HFFc6 (cell line): ENCODE measurements around the gene AIFM2. TPM values are rescaled to one million over a fixed set of nuclear protein-coding genes. Genes with fewer than 3 reads are reported as not detected.

Experiments used
- DNase-seq: peaks from one replicate; pipeline ENCODE4 v3.0.0-alpha.2; 2018
- H3K27ac Mint-ChIP-seq: 2 replicates; pipeline ENCODE4 v1.8.0; 2020; ENCODE audit warnings: mild to moderate bottlenecking, mixed read lengths
- H3K27me3 Mint-ChIP-seq: 2 replicates; pipeline ENCODE4 v1.8.0; 2021; ENCODE audit warnings: mild to moderate bottlenecking, moderate library complexity, mixed read lengths; ENCODE audit not compliant: insufficient read depth
- H3K36me3 Mint-ChIP-seq: 2 replicates; pipeline ENCODE4 v1.8.0; 2021; ENCODE audit warnings: low read depth, mixed read lengths
- H3K4me1 Mint-ChIP-seq: 2 replicates; pipeline ENCODE4 v1.8.0; 2020; ENCODE audit warnings: low read depth, mixed read lengths
- H3K4me3 Mint-ChIP-seq: 2 replicates; pipeline ENCODE4 v1.8.0; 2020; ENCODE audit warnings: mild to moderate bottlenecking, moderate library complexity, mixed read lengths
- H3K9me3 Mint-ChIP-seq: 2 replicates; pipeline ENCODE4 v1.8.0; 2020; ENCODE audit warnings: mild to moderate bottlenecking, mixed read lengths
- total RNA-seq, 6 experiments: library from RNA; stranded (reverse); fragmentation: NEBNext Ultra II Directional; extraction: Animal tissue kit (Norgen Biotek cat#: 25700); gene quantifications; 2 replicates in 1 of 6; 3 replicates in 5 of 6; pipeline ENCODE4 v1.2.3, GENCODE V29; 2021
- TF ChIP-seq, protein P1 (sequence below): fragments of 200-600 bp; sonication (generic); IDR thresholded peaks from 2 replicates; pipeline ENCODE4 v1.5.0; 2021; ENCODE audit warnings: antibody characterized with exemption, mild to moderate bottlenecking

AIFM2 gene
- total RNA-seq, 6 experiments from 2014 or later: 5.1 to 12.3 (median 10.4) TPM

DNA sequence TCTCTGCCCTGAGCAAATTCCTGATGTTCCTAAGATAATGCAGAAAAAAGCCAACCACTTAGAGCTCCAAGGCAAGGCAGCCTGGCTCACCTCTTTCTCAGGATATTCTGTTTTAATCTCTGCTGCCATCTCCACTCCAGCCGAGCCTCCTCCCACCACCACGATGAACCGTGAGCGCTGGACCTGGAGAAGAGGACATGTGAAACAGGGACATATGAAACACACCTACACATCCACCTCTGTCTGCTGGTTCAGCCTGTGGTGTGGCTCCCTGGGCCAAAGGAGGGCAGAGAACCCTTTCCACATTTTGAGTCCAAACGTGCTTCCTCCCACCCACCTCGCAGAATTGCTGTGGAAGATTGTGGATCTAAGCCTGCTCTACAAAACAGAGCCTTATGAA is 12.2 kb downstream of the AIFM2 start:
- no peaks in the 10 kb centered on the region for H3K4me1 Mint-ChIP-seq
- no peak overlapping the region for H3K27ac Mint-ChIP-seq
- TF ChIP-seq, protein P1, sequence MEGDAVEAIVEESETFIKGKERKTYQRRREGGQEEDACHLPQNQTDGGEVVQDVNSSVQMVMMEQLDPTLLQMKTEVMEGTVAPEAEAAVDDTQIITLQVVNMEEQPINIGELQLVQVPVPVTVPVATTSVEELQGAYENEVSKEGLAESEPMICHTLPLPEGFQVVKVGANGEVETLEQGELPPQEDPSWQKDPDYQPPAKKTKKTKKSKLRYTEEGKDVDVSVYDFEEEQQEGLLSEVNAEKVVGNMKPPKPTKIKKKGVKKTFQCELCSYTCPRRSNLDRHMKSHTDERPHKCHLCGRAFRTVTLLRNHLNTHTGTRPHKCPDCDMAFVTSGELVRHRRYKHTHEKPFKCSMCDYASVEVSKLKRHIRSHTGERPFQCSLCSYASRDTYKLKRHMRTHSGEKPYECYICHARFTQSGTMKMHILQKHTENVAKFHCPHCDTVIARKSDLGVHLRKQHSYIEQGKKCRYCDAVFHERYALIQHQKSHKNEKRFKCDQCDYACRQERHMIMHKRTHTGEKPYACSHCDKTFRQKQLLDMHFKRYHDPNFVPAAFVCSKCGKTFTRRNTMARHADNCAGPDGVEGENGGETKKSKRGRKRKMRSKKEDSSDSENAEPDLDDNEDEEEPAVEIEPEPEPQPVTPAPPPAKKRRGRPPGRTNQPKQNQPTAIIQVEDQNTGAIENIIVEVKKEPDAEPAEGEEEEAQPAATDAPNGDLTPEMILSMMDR: no peak
- H3K27me3 Mint-ChIP-seq: no peaks in the 10 kb centered on the region; the same call in 1 of the 2 replicates
- no peak for DNase-seq
- peaks cover 6% of the 10 kb centered on the region; the same call in 1 of the 2 replicates for H3K36me3 Mint-ChIP-seq
- no peak overlapping the region for H3K4me3 Mint-ChIP-seq
- no peaks in the 10 kb centered on the region for H3K9me3 Mint-ChIP-seq

DNA sequence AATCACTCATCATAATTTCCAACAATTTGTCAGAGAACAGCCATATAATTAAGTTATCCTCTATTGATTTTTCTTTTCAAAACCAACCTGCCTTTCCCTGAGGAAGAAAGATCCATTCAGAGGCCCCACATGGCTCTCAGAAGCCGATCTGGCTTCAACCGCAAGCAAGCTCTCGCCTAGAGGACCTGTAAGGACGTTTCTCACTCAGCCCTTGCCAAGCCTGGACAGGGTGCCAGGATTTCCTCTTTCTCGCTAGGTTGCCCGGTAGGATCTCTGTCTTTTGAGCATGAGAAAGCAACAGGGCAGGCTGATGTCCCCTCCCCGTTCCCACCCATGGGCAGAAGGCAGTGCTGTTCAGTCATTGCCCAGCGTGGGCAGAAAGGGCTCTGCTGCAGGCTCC is 13.0 kb downstream of the AIFM2 start:
- H3K27me3 Mint-ChIP-seq: no peaks in the 10 kb centered on the region; the same call in 1 of the 2 replicates
- H3K4me3 Mint-ChIP-seq: no peak overlapping the region
- H3K27ac Mint-ChIP-seq: no peak overlapping the region
- TF ChIP-seq, protein P1: no peak
- H3K9me3 Mint-ChIP-seq: no peaks in the 10 kb centered on the region
- peaks cover 6% of the 10 kb centered on the region; the same call in 1 of the 2 replicates for H3K36me3 Mint-ChIP-seq
- H3K4me1 Mint-ChIP-seq: no peaks in the 10 kb centered on the region
- DNase-seq: no peak

DNA sequence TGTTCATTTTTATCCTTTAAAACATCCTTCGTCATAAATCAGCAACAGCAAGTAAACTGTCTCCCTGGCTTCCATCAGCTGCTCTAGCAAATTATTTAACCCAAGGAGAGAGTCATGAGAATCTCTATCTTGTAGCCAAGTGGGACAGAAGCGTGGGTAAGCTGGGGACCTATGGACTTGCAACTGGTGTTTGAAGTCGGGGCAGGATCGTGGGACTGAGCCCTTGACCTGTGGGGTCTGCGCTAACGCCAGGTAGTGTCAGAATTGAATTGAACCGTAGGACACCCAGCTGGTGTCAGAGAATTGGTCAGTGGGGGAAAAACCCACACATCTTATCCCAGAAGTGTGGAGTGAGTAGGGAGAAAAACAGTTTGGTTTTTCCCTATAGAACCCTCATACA is 13.4 kb downstream of the AIFM2 start:
- Mint-ChIP-seq H3K4me3 (no peak overlapping the region), H3K27ac (no peak overlapping the region), H3K36me3 (peaks cover 6% of the 10 kb centered on the region; the same call in 1 of the 2 replicates), H3K27me3 (no peaks in the 10 kb centered on the region; the same call in 1 of the 2 replicates), H3K4me1 (no peaks in the 10 kb centered on the region), H3K9me3 (no peaks in the 10 kb centered on the region)
- TF ChIP-seq, protein P1: no peak
- DNase-seq: no peak

DNA sequence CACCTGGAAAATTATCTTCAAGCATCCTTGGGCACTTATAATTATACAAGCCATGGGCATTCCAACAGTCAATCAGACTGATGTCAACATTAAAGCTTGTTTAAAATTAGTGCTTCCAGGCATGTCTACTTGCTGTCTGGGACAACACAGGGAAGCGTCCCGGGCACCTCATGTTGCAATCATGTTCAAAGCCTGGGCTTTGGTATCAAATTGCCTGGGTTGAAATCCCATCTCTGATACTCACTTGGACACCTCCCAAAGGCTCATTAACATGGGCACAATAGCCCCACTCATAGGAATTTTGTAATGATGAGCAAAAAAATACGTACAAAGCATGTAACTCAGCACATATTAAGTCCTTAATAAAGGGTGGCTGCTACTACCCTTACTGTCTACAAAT is 14.4 kb downstream of the AIFM2 start:
- Mint-ChIP-seq H3K4me3 (no peak overlapping the region), H3K9me3 (no peaks in the 10 kb centered on the region), H3K36me3 (peaks cover 12% of the 10 kb centered on the region; the same call in 1 of the 2 replicates), H3K27me3 (no peaks in the 10 kb centered on the region; the same call in 1 of the 2 replicates), H3K27ac (no peak overlapping the region), H3K4me1 (no peaks in the 10 kb centered on the region)
- TF ChIP-seq, protein P1: no peak
- DNase-seq: no peak

DNA sequence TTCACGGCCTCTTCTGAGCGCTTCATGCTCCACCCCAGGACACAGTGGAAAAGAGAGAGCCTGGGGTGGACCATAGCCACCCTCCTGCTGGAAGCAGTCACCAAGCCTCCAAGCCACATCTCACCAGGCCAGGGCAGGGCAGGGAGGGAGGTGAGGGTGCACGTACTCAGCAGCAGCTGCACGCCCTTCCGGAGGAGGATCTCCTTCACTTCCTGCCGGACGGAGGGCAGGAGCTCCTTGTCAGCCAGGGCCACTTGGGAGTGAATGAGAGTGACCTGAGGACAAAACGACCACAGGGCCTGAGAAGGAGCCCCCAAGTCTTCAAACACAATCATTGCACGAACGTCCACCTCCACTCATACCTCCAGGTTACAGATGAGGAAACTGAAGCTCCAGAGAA is 15.0 kb downstream of the AIFM2 start:
- no peaks in the 10 kb centered on the region for H3K9me3 Mint-ChIP-seq
- H3K27ac Mint-ChIP-seq: no peak overlapping the region
- H3K4me1 Mint-ChIP-seq: no peaks in the 10 kb centered on the region
- H3K4me3 Mint-ChIP-seq: no peak overlapping the region
- TF ChIP-seq, protein P1: no peak
- no peaks in the 10 kb centered on the region; the same call in 1 of the 2 replicates for H3K27me3 Mint-ChIP-seq
- DNase-seq: no peak
- peaks cover 12% of the 10 kb centered on the region; the same call in 1 of the 2 replicates for H3K36me3 Mint-ChIP-seq
